HG03159 (cell line): ENCODE data around the gene SRCAP.

Experiments
- ATAC-seq: cut with Tn5 transposase; IDR thresholded peaks from one replicate; pipeline ENCODE4 v1.9.1; 2021; ENCODE audit warnings: mild to moderate bottlenecking, moderate library complexity; ENCODE audit not compliant: unreplicated experiment

The SRCAP gene

DNA sequence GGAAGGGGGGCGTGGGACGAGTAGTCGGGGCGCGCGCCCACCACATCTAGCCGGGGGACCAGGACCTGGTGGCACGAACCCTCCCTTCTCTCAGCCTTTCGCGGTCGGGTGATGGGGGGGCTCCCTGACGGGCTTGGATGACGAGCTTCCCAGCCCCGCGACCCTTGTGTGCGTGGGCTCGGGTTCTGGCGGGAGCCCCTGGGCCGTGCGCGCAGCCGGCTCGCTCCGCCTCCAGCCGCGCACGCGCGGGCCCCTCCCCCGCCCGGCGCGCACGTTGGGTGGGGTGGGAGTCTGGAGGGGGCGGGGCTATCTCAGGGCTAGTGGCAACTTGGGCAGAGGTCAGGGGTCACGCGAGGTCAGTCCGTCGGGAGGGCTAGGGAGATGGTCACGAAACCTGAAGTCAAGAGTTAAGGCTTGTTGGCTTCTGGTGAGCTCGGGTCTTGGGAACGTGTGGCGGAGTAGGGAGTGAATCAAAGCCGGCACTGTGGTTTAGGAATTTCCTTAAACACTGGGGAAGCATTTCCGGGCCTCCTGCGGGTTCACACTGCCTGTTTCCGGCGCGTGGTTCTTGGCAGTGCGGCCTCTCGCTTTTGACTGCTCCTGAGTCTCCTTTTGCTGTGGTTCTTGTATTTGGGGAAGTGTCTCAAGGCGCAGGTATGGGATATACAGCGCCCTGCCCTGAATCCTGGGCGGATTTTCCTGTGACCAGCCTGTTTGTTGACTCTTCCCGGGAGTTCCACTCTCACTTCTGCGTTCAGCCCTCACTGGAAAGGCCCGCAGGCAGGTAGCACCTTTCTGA lies at the start of gene SRCAP:
Gene SRCAP, plus strand, starts transcription at position 356 of the 799 bp plus-strand sequence. CDS start 1,654 bp downstream, outside the sequence.
- ATAC-seq = peak; percentile 27

- ATAC-seq = no peak
Observed at GRCh38 chr16:30649725-30650368, 49.1 kb upstream of the SRCAP start.

DNA sequence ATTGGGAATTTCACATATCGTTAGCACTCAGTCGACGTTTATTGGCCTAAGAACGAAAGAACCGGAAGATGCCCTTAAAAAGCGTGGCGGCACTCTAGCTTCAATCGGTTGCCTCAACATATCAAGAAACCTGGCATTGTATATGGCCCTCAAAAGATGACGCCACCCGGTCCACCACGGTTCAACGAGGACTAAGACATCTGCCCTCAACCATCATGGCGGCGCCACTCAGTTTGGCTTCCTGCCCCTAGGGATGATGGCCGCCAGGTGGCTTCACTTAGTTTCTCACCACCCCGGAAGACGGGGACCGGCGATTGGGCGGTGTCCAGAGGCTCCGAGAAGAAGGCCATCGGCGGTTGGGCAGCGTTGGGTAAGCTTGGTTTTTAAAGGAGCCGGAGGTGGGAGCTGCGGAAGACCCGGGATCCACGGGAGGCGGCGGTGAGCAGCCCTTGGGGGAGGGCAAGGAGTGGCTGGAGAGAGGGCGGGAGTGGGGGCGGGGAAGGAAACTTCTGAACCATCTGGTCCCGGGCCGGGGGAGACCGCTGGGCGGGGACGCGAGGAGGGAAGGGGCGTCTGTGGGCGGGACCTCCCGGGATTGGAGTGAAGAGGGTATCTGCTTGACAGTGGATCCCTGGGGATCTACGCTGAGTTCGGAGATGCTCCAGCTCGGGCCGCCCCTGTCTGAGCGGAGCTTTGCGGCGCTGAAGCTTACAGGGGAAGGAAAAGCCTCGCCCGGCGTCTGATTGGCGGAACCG lies 48.4 kb upstream of the SRCAP start, which contains the start of gene PRR14:
Gene PRR14, plus strand, starts transcription at position 592 of the 755 bp plus-strand sequence. CDS start 686 bp downstream, outside the sequence.
- peak; percentile 62 for ATAC-seq

DNA sequence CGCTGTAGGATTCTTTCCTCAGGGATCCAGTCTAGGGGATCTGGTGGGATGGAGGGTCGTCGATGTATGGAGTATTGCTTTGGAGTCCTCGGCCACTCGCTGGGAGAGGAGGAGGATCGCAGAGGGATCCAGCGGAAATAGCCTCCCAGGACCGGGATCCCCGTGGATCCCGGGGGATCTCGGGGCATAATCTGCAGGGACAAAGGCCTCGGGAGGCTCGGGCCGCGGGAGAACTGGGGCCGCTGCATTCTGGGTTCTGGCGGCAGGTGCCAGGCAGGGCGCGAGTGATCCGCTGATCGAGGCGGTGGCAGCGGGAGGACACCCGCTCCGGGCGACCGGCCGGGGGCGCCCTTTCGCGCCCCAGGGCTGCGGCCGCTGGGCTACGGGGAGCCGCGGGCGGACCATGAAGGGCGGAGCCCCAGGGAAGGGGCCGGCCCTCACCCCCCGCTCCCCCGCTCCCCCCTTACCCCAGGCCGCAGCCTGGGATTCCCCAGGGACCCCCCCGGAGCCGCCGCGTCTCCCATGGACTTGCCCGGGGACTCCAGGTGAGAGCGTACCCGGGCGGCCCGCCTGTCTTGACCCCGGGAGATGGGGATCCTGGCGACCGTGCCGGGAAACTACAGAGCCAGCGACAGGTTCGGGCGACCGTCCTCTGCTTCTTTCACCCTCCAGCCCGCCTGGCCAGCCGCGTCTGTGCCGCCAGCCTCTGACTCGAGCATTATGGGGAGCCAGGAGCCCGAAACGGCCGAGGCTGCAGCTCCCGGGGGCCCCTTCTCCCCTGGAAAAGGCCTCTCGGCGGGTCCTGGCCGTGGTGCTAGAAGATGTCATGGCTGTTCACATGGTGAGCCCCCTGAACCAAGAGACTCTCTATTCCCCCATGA lies 47.6 kb upstream of the SRCAP start:
- peak; percentile 49 for ATAC-seq

GRCh38 chr16:30652005-30652296 lies 47.0 kb upstream of the SRCAP start:
- ATAC-seq = no peak

DNA sequence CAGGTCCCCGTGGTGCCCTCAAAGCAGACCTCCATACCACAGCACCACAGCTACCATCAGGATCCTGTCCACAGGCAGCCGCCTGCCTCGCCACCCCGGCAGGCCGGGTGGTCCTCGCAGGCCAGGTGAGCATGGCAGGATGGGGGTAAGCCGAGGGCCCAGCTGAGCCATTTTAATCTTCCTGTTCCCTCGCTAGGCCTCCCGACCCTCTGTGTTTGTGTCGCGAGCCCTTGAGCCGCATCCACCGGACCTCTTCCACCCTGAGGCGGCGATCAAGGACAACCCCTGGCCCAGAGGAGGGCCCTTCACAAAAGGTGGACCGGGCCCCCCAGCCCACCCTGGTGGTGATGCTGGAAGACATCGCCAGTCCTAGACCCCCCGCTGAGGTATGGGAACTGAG lies 46.3 kb upstream of the SRCAP start:
- no peak for ATAC-seq

- ATAC-seq = no peak
Observed at GRCh38 chr16:30654856-30655255, 44.1 kb upstream of the SRCAP start.

- ATAC-seq = no peak
Observed at GRCh38 chr16:30655815-30656347, 43.1 kb upstream of the SRCAP start.

DNA sequence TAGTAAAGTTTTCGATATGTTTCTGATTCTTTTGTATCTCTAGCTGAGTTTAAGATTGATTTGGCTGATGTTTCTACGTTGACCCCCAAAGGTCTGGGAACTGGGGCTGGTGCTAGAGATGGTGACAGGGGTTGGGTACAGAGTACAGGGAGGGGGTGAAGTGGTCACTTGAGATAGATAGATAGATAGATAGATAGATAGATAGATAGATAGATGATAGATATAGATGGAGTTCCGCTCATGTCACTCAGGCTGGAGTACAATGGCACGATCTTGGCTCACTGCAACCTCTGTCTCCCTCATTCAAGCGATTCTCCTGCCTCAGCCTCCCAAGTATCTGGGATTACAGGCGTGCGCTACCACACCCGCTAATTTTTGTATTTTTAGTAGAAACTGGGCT lies 42.6 kb upstream of the SRCAP start:
- ATAC-seq = no peak

- ATAC-seq = no peak
Observed at GRCh38 chr16:30656974-30657865, 41.8 kb upstream of the SRCAP start.

- ATAC-seq = peak; percentile 67
Observed at GRCh38 chr16:30657866-30658730, 40.9 kb upstream of the SRCAP start, which contains the start of gene FBRS. Gene FBRS, plus strand, starts transcription at chr16:30658431. Its CDS starts 1,088 bp downstream, at chr16:30659519.

GRCh38 chr16:30658731-30659506 lies 40.1 kb upstream of the SRCAP start:
- peak; percentile 51 for ATAC-seq

GRCh38 chr16:30659507-30660423 lies 39.2 kb upstream of the SRCAP start:
- ATAC-seq = no peak

GRCh38 chr16:30660424-30661261 lies 38.3 kb upstream of the SRCAP start:
- ATAC-seq = no peak

DNA sequence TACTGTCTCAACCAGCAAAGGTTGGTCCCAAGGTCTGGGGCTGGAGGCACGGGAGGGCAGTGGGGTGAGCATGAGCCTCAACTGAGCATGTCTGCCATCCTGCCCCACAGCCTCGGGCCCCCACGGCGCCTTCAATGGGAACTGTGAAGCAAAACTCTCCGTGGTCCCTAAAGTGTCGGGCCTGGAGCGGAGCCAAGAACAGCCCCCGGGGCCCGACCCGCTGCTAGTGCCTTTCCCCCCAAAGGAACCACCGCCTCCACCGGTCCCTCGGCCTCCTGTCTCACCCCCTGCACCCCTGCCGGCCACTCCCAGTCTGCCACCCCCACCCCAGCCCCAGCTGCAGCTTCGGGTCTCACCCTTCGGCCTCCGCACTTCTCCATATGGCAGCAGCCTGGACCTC lies 36.5 kb upstream of the SRCAP start:
- no peak for ATAC-seq

DNA sequence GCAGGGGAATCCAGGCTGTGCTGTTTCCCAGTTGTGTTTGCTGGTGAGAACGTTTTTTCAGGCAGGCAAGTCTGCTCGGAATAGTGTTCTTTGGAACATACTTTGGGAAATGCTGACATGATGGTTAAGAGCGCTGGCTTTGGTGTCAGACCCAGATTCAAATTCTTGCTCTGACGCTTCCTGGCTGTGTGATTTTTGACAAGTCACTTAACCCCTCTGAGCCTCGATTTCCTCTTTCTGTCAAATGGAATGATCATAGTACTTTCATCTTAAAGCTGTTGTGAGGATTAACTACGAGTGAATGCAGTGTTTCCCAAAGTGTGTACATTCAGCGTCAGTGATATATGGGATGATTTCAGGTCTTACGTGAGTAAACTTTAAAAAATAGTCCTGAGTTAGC lies 35.9 kb upstream of the SRCAP start:
- no peak for ATAC-seq
